GM19193 (cell line): Measurements from ENCODE around the gene PREB.

Source experiments
- POLR2A ChIP-seq: IDR thresholded peaks from 4 replicates; pipeline ENCODE4 v1.6.1; 2011; ENCODE audit not compliant: insufficient read depth, insufficient read length; ENCODE audit errors: extremely low read depth

Gene PREB

DNA sequence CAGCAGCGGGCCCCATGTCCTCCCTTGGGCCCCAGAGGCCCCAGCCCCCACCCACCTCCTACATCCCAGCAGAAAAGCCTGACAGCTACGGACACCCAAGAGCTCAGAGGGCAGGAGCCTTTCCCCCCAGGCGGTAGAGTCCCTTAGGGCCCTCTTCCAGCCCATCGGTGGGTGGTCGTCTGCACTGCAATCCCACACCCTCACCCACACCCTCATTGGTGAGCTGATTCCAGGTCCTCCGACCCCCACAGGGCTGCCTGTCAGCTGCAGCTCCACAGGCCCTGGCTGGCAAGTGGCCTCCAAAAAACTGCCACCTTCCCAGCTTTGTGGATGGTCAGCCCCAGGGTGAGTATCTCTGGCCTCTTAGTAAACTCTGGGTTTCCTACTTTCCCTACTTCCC, 24.8 kb upstream of the PREB start:
- TF ChIP-seq POLR2A, result no peak

DNA sequence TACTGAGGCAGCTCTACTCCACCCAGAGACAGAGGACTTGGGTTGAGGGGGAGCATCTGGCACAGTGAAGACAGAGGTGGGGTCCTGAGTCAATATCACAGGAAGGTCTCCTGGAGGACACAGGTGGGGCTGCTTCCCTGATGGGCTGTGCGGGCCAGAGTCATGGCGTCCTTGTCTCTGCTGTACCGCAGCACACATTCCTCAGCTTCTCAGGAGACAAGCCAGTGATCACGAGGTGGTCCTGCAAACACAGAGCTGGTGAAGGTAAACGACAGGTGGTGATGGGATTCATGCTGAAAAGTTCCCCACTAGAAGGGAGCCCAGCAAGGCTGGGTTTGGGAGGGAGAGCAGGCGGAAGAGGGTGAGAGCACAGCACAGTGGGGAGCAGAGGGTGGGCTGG, 24.0 kb upstream of the PREB start:
- TF ChIP-seq POLR2A, result no peak

GRCh38 chr2:27155069-27155520, 20.7 kb upstream of the PREB start:
- TF ChIP-seq POLR2A, result no peak

GRCh38 chr2:27154488-27154887, 20.1 kb upstream of the PREB start:
- no peak for TF ChIP-seq POLR2A

- no peak for TF ChIP-seq POLR2A
Measured at GRCh38 chr2:27152796-27153464, 18.5 kb upstream of the PREB start.

DNA sequence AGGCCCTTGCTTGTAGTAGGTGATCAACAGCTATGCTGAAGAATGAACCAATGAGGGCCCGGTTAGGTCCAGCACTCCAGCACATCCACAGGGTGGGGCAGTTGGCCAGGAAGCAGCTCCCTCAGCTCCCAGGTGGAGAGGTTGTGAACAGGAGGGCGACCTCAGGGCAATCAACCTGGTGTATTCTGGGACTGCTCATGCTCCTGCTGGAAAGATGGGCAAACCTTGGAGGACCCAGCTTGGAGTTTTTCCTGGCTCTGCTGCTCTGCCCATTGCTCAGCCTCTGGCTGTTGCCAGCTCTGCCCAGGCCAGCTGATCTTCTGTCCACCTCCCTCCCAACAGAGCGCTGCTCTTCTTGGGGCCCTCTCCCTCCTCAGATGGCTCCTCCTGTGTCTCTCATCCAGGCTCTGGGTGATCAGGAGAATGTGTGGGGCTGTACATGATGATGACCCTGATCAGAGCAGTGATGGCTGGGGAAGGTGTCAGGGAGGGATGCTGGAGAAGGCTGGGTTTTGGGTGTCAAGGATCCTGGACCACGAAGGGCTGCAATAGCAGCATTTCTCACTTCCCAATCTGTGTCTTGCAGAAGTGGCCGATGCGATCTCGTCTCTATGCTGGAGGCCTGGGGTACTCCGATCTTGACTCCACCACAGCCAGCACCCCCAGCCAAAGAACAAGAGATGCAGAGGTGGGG, 17.8 kb upstream of the PREB start:
- no peak for TF ChIP-seq POLR2A

GRCh38 chr2:27150639-27151230, 16.3 kb upstream of the PREB start:
- no peak for TF ChIP-seq POLR2A

- TF ChIP-seq POLR2A, result no peak
Measured at GRCh38 chr2:27149570-27150405, 15.4 kb upstream of the PREB start.

GRCh38 chr2:27148801-27149439, 14.5 kb upstream of the PREB start, which contains the start of gene TCF23:
Gene TCF23 (plus strand): TSS chr2:27149004. CDS start chr2:27149134, 130 bp downstream.
- TF ChIP-seq POLR2A, result no peak

DNA sequence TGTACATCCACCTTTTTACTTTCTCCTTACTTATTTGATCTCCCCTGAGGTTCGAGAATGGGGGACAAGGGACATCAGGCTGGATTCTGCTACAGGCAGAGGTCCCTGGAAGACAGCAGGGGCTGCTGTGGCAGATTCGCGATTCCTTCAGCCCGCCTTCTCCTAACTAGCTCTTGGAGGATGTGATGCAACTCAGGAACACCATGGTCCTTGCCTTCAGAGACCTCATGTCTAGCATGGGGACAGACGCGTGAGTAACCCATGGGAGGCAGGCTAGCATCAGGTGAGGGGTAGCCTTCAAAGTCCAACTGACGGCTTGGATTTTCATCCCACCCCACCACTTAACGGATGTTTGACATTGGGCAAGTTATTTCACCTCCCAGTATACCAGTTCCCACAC, 13.5 kb upstream of the PREB start:
- no peak for TF ChIP-seq POLR2A

DNA sequence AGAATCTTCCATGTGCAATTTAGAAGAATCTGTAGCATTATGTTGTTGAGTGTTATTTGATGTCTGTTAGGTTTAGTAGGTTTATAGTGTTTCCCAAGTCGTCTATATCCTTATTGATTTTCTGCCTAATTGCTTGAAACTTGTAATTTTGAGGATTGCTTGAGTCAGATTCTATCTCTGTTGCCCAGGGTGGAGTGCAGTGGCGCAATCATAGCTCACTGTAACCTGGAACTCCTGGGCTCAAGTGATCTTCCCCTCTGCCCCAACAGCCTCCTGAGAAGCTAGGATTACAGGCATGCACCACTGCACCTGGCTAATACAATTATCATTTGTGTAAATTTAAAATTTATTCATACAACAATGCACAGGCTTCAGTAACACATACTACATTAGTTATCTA, 11.2 kb upstream of the PREB start:
- TF ChIP-seq POLR2A, result no peak

DNA sequence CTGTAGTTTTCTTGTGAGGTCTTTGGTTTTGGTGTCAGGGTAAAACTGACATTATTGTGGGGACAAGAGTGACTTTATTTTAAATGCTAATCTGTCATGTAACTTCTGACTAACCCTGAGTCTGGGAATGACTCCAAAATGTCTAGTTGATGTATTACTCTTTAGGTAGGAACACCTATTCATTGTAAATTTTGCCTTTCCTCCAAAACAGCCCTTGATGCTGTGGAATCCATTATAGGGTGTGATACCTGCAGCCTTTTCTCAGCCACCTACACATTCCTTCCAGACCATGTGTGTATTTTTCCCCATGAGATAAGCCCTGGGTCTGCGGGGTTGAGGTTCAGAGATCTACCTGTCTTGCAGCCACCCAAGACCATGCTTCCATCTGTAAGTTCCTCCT, 8.8 kb upstream of the PREB start:
- TF ChIP-seq POLR2A, result no peak

DNA sequence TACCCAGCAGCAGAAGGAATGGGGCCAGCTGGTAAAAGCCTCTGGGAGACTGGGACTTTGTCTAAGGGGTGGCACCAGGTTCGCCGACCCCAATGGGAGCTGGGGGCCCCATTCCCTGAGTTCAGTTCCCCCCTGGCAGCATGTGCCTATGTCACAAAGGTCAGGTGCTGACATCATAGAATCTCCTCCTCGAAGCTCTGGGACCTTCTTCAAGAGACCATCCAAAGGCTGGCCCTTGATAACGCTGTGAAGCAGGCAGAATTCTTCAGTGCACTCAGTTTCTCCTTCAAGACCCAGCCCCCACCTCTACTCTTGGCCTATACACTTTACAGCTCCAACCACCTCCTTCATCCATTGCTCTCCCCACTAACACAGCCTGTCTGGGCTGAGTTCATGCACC, 4.9 kb upstream of the PREB start, which contains the start of gene PRR30:
Gene PRR30, minus strand, starts transcription at position 101 of the 400 bp plus-strand sequence. CDS start 1,081 bp downstream, outside the sequence.
- no peak for TF ChIP-seq POLR2A

GRCh38 chr2:27138111-27138510, 3.7 kb upstream of the PREB start:
- TF ChIP-seq POLR2A, result no peak
